SK-N-SH treated with all-trans-retinoic acid at 6 μM for 48 hours (cell line): Measurements from ENCODE around the gene TSPAN9.

Source experiments
- ATAC-seq: fragments of 200-7000 bp; cut with Tn5 transposase; 3 replicates; pipeline ENCODE4 v1.9.1; 2020; ENCODE audit warnings: mild to moderate bottlenecking, moderate library complexity
- ARNTL ChIP-seq: fragments of 450-650 bp; formaldehyde crosslinking; IDR thresholded peaks from 2 replicates; pipeline ENCODE4 v1.5.0; 2020; ENCODE audit warnings: low read depth, mild to moderate bottlenecking, moderate library complexity, borderline replicate concordance
- BACH2 ChIP-seq: fragments of 250-450 bp; sonication (Bioruptor Pico); IDR thresholded peaks from 2 replicates; pipeline ENCODE4 v1.9.0; 2021; ENCODE audit warnings: mild to moderate bottlenecking, borderline replicate concordance
- CSDC2 ChIP-seq: fragments of 250-450 bp; sonication (Bioruptor Pico); IDR thresholded peaks from 2 replicates; pipeline ENCODE4 v1.5.0; 2020; ENCODE audit warnings: mild to moderate bottlenecking, moderate library complexity
- ESRRG ChIP-seq: fragments of 250-450 bp; sonication (Bioruptor Pico); IDR thresholded peaks from 2 replicates; pipeline ENCODE4 v1.6.1; 2021; ENCODE audit warnings: mild to moderate bottlenecking
- ISL1 ChIP-seq: fragments of 250-450 bp; sonication (Bioruptor Pico); IDR thresholded peaks from 2 replicates; pipeline ENCODE4 v2.1.2; 2022; ENCODE audit warnings: mild to moderate bottlenecking, moderate library complexity
- OSR1 ChIP-seq: fragments of 250-450 bp; sonication (Bioruptor Pico); IDR thresholded peaks from 2 replicates; pipeline ENCODE4 v1.8.0; 2022; ENCODE audit warnings: moderate library complexity, mild to moderate bottlenecking, inconsistent platforms
- PPARA ChIP-seq: fragments of 250-450 bp; sonication (Bioruptor Pico); IDR thresholded peaks from 2 replicates; pipeline ENCODE4 v1.5.0; 2020; ENCODE audit warnings: mild to moderate bottlenecking, borderline replicate concordance
- RARB ChIP-seq: fragments of 250-450 bp; sonication (Bioruptor Pico); IDR thresholded peaks from 2 replicates; pipeline ENCODE4 v1.8.0; 2021; ENCODE audit warnings: mild to moderate bottlenecking, moderate library complexity
- SNAI2 ChIP-seq: fragments of 250-450 bp; sonication (Bioruptor Pico); IDR thresholded peaks from 2 replicates; pipeline ENCODE4 v1.5.0; 2020; ENCODE audit warnings: mild to moderate bottlenecking, moderate library complexity
- TCF4 ChIP-seq: fragments of 250-450 bp; sonication (Bioruptor Pico); IDR thresholded peaks from 2 replicates; pipeline ENCODE4 v1.8.0; 2021; ENCODE audit warnings: mild to moderate bottlenecking, moderate library complexity, borderline replicate concordance
- TOX ChIP-seq: fragments of 250-450 bp; sonication (Bioruptor Pico); IDR thresholded peaks from 2 replicates; pipeline ENCODE4 v1.8.0; 2021; ENCODE audit warnings: mild to moderate bottlenecking, moderate library complexity, borderline replicate concordance
- ZC3H10 ChIP-seq: fragments of 250-450 bp; sonication (Bioruptor Pico); IDR thresholded peaks from 2 replicates; pipeline ENCODE4 v1.5.1; 2021; ENCODE audit warnings: mild to moderate bottlenecking, moderate library complexity
- ZFP3 ChIP-seq: fragments of 250-450 bp; sonication (Bioruptor Pico); IDR thresholded peaks from 2 replicates; pipeline ENCODE4 v1.5.0; 2020; ENCODE audit warnings: mild to moderate bottlenecking, moderate library complexity
- ZFP30 ChIP-seq: fragments of 450-650 bp; formaldehyde crosslinking; IDR thresholded peaks from 2 replicates; pipeline ENCODE4 v1.5.0; 2022; ENCODE audit warnings: mild to moderate bottlenecking, moderate library complexity
- ZNF565 ChIP-seq: fragments of 450-650 bp; formaldehyde crosslinking; conservative IDR thresholded peaks from 2 replicates; pipeline ENCODE4 v1.5.0; 2020; ENCODE audit warnings: low read depth, mild to moderate bottlenecking, moderate library complexity
- ZNF70 ChIP-seq: fragments of 450-650 bp; formaldehyde crosslinking; IDR thresholded peaks from 2 replicates; pipeline ENCODE4 v1.5.0; 2020; ENCODE audit warnings: mild to moderate bottlenecking, moderate library complexity
- ZNF8 ChIP-seq: fragments of 450-650 bp; formaldehyde crosslinking; IDR thresholded peaks from 2 replicates; pipeline ENCODE4 v1.5.0; 2020; ENCODE audit warnings: mild to moderate bottlenecking, moderate library complexity
- TF ChIP-seq, protein P1 (sequence below): fragments of 250-450 bp; sonication (Bioruptor Pico); IDR thresholded peaks from 2 replicates; pipeline ENCODE4 v1.5.1; 2021; ENCODE audit warnings: mild to moderate bottlenecking, moderate library complexity
- TF ChIP-seq, protein P2 (sequence below): fragments of 250-450 bp; sonication (Bioruptor Pico); IDR thresholded peaks from 2 replicates; pipeline ENCODE4 v1.8.0; 2020; ENCODE audit warnings: mild to moderate bottlenecking, moderate library complexity, borderline replicate concordance
- TF ChIP-seq, protein P3 (sequence below): fragments of 250-450 bp; sonication (Bioruptor Pico); IDR thresholded peaks from 2 replicates; pipeline ENCODE4 v1.5.0; 2020; ENCODE audit warnings: mild to moderate bottlenecking, moderate library complexity
- TF ChIP-seq, protein P4 (sequence below): fragments of 250-450 bp; sonication (Bioruptor Pico); IDR thresholded peaks from 2 replicates; pipeline ENCODE4 v1.5.1; 2020; ENCODE audit warnings: low read depth, mild to moderate bottlenecking, moderate library complexity

TSPAN9 gene

DNA sequence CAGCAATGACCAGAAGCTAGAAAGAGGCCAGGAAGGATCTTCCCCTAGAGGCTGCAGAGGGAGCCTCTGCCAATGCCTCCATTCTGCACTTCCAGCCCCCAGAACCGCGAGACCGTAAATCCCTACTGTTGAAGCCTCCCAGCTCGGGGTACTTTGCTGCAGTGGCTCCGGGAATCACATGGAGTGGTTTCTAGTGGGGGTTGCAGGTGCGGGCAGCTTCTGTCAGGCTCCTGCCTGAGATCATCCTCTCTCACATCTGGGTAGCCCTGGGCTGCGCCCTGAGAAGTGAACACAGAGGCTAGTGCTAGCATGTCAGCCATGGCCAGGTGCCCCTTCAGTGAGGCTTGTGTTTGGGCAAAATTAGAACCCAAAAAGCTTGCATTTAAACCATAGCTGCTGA is 67.3 kb downstream of the TSPAN9 start:
- TF ChIP-seq BACH2 (no peak), TOX (CRISPR knock-in tag) (no peak), ZNF70 (no peak), ISL1 (no peak), TCF4 (CRISPR knock-in tag) (no peak), ARNTL (no peak), ZNF565 (CRISPR knock-in tag) (no peak), CSDC2 (no peak), SNAI2 (CRISPR knock-in tag) (no peak), RARB (CRISPR knock-in tag) (no peak)
- TF ChIP-seq, protein P1, sequence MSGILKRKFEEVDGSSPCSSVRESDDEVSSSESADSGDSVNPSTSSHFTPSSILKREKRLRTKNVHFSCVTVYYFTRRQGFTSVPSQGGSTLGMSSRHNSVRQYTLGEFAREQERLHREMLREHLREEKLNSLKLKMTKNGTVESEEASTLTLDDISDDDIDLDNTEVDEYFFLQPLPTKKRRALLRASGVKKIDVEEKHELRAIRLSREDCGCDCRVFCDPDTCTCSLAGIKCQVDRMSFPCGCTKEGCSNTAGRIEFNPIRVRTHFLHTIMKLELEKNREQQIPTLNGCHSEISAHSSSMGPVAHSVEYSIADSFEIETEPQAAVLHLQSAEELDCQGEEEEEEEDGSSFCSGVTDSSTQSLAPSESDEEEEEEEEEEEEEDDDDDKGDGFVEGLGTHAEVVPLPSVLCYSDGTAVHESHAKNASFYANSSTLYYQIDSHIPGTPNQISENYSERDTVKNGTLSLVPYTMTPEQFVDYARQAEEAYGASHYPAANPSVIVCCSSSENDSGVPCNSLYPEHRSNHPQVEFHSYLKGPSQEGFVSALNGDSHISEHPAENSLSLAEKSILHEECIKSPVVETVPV (CRISPR knock-in tag): no peak
- TF ChIP-seq, protein P2, sequence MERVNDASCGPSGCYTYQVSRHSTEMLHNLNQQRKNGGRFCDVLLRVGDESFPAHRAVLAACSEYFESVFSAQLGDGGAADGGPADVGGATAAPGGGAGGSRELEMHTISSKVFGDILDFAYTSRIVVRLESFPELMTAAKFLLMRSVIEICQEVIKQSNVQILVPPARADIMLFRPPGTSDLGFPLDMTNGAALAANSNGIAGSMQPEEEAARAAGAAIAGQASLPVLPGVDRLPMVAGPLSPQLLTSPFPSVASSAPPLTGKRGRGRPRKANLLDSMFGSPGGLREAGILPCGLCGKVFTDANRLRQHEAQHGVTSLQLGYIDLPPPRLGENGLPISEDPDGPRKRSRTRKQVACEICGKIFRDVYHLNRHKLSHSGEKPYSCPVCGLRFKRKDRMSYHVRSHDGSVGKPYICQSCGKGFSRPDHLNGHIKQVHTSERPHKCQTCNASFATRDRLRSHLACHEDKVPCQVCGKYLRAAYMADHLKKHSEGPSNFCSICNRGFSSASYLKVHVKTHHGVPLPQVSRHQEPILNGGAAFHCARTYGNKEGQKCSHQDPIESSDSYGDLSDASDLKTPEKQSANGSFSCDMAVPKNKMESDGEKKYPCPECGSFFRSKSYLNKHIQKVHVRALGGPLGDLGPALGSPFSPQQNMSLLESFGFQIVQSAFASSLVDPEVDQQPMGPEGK (CRISPR knock-in tag): no peak
- TF ChIP-seq, all 23 proteins: peak for 0
- ATAC-seq: no peak

DNA sequence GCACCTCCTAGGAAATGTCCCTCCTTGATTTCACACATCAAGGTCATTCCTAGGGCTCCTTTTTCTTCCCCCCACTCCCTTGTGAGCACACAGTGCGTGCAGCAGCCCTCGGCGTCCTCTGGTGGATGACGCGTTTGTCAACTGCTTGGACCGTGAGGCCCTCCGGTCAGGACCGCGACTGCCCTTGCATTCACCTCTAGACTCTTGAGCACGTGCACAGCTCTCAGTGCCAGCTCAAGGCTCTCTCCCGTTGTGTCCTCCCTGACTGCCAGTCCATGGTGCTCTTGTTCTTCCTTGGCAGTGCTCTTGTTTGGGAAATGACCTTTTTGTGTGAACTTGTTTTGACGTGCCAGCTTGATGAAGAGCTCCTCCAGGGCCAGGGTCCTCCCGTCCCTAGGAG is 67.9 kb downstream of the TSPAN9 start:
- no peak for ATAC-seq

DNA sequence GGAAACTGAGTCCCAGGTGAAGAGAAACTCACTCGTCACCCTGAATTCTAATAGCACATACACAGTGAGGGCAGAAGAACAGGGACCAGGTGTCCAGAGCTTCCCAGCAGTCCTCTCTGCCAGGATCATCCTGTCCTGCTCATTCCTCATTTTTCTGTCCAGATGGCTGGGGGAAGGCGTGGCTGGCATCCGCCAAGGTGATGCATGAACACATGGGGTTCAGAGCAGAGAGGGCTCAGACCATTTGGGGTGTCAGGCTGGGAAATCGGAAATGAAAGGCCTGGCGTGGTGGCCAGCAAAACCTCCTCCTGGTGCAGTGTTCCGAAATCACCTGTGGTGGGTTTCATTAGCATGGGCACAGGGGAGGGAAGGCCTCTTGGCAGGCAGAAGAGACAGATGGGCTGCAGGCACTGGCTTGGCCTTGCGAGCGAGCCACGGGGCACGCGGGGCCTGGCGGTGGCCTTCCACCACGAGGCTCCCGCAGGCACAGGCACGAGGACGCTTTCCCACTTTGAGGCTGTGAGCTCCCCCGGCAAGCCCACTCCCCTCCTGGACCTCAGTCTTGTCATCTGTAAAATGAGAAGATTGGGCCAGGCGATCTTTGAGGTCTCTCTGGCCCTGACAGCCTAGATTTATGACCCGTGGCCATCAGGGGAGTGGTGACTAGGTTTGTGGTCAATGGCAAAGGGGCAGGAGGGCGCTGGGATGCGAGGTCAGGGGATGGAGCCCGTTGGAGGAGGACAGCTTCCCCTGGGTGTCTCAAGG is 68.5 kb downstream of the TSPAN9 start:
- ATAC-seq: no peak
- TF ChIP-seq RARB (CRISPR knock-in tag): no peak
- TF ChIP-seq, protein P3, sequence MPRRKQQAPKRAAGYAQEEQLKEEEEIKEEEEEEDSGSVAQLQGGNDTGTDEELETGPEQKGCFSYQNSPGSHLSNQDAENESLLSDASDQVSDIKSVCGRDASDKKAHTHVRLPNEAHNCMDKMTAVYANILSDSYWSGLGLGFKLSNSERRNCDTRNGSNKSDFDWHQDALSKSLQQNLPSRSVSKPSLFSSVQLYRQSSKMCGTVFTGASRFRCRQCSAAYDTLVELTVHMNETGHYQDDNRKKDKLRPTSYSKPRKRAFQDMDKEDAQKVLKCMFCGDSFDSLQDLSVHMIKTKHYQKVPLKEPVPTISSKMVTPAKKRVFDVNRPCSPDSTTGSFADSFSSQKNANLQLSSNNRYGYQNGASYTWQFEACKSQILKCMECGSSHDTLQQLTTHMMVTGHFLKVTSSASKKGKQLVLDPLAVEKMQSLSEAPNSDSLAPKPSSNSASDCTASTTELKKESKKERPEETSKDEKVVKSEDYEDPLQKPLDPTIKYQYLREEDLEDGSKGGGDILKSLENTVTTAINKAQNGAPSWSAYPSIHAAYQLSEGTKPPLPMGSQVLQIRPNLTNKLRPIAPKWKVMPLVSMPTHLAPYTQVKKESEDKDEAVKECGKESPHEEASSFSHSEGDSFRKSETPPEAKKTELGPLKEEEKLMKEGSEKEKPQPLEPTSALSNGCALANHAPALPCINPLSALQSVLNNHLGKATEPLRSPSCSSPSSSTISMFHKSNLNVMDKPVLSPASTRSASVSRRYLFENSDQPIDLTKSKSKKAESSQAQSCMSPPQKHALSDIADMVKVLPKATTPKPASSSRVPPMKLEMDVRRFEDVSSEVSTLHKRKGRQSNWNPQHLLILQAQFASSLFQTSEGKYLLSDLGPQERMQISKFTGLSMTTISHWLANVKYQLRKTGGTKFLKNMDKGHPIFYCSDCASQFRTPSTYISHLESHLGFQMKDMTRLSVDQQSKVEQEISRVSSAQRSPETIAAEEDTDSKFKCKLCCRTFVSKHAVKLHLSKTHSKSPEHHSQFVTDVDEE (CRISPR knock-in tag): no peak
- no peak for TF ChIP-seq TOX (CRISPR knock-in tag)
- no peak for TF ChIP-seq ZFP30 (CRISPR knock-in tag)
- TF ChIP-seq ZC3H10 (CRISPR knock-in tag): no peak
- TF ChIP-seq SNAI2 (CRISPR knock-in tag): no peak
- TF ChIP-seq ARNTL: no peak
- no peak for TF ChIP-seq ZNF8
- no peak for TF ChIP-seq OSR1 (CRISPR knock-in tag)
- TF ChIP-seq ESRRG: no peak
- TF ChIP-seq TCF4 (CRISPR knock-in tag): no peak
- TF ChIP-seq, protein P1 (CRISPR knock-in tag): no peak
- TF ChIP-seq PPARA (CRISPR knock-in tag): no peak
- no peak for TF ChIP-seq ZFP3 (CRISPR knock-in tag)
- no peak for TF ChIP-seq BACH2
- TF ChIP-seq, protein P4, sequence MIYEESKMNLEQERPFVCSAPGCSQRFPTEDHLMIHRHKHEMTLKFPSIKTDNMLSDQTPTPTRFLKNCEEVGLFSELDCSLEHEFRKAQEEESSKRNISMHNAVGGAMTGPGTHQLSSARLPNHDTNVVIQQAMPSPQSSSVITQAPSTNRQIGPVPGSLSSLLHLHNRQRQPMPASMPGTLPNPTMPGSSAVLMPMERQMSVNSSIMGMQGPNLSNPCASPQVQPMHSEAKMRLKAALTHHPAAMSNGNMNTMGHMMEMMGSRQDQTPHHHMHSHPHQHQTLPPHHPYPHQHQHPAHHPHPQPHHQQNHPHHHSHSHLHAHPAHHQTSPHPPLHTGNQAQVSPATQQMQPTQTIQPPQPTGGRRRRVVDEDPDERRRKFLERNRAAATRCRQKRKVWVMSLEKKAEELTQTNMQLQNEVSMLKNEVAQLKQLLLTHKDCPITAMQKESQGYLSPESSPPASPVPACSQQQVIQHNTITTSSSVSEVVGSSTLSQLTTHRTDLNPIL (CRISPR knock-in tag): no peak
- no peak for TF ChIP-seq ISL1
- TF ChIP-seq CSDC2: no peak
- TF ChIP-seq, protein P2 (CRISPR knock-in tag): no peak

More for the DNA sequence above, 67.9 kb downstream of the TSPAN9 start:
- TF ChIP-seq, protein P1 (CRISPR knock-in tag): no peak
- no peak for TF ChIP-seq OSR1 (CRISPR knock-in tag)
- TF ChIP-seq ZFP3 (CRISPR knock-in tag): no peak
- no peak for TF ChIP-seq ZNF70
- no peak for TF ChIP-seq ZNF565 (CRISPR knock-in tag)
